A549 (cell line): ENCODE results near the gene CFC1.
"Not testable (repeated sequence)": the region's sequence is repeated elsewhere in the genome, so short reads cannot be mapped to it uniquely, and the experiment has no call there.

Source experiments
- CBX2 ChIP-seq: fragments of 200-600 bp; sonication (generic); IDR thresholded peaks from 2 replicates; pipeline ENCODE4 v1.6.1; 2016; ENCODE audit warnings: low read depth, mild to moderate bottlenecking, borderline replicate concordance
- CHD2 ChIP-seq: fragments of 150-350 bp; IDR thresholded peaks from 2 replicates; pipeline ENCODE4 v1.6.1; 2014; ENCODE audit warnings: low read length; ENCODE audit not compliant: partially characterized antibody
- HDAC2 ChIP-seq: fragments of 200-600 bp; sonication (generic); IDR thresholded peaks from 2 replicates; pipeline ENCODE4 v1.6.1; 2016
- JUN ChIP-seq, 2 experiments: fragments of >200 bp; sonication (Bioruptor Twin); formaldehyde crosslinking; IDR thresholded peaks; 2 replicates in 1 of 2; 3 replicates in 1 of 2; pipeline ENCODE4 v1.6.1; 2016 to 2017
- MAZ ChIP-seq: fragments of 150-350 bp; IDR thresholded peaks from 2 replicates; pipeline ENCODE4 v1.6.1; 2014; ENCODE audit warnings: antibody characterized with exemption, low read depth, low read length, borderline replicate concordance
- POLR2A ChIP-seq: IDR thresholded peaks from 2 replicates; pipeline ENCODE4 v1.6.1; 2012; ENCODE audit warnings: mild to moderate bottlenecking, low read length
- RAD21 ChIP-seq, 2 experiments: fragments of >200 bp in 1 of 2; sonication (Bioruptor Twin) in 1 of 2; formaldehyde crosslinking in 1 of 2; IDR thresholded peaks in 1 of 2; conservative IDR thresholded peaks in 1 of 2; 2 replicates in 1 of 2; 3 replicates in 1 of 2; pipeline ENCODE4 v1.6.1; 2012 to 2018; ENCODE audit warnings: inconsistent platforms in 1 of 2
- SMC3 ChIP-seq: fragments of >200 bp; sonication (Bioruptor Twin); formaldehyde crosslinking; IDR thresholded peaks from 3 replicates; pipeline ENCODE4 v1.6.1; 2018; ENCODE audit warnings: inconsistent platforms
- TF ChIP-seq, protein P1 (sequence below): fragments of 200-600 bp; sonication (generic); IDR thresholded peaks from 2 replicates; pipeline ENCODE4 v1.6.1; 2016; ENCODE audit warnings: antibody characterized with exemption, mild to moderate bottlenecking, moderate library complexity
- TF ChIP-seq, protein P2 (sequence below): fragments of >200 bp; sonication (Bioruptor Twin); formaldehyde crosslinking; IDR thresholded peaks from 3 replicates; pipeline ENCODE4 v1.5.1; 2016
- TF ChIP-seq, protein P3 (sequence below): fragments of 150-350 bp; IDR thresholded peaks from 2 replicates; pipeline ENCODE4 v1.6.1; 2014; ENCODE audit warnings: low read depth, mild to moderate bottlenecking, low read length
- TF ChIP-seq, protein P4 (sequence below): fragments of 450-650 bp; IDR thresholded peaks from 2 replicates; pipeline ENCODE4 v1.6.1; 2014; ENCODE audit warnings: antibody characterized with exemption
- TF ChIP-seq, protein P5 (sequence below): IDR thresholded peaks from 2 replicates; pipeline ENCODE4 v1.6.1; 2012
- TF ChIP-seq, protein P6 (sequence below): fragments of 250-450 bp; sonication (Bioruptor Pico); IDR thresholded peaks from 2 replicates; pipeline ENCODE4 v1.5.0; 2020; ENCODE audit warnings: low read depth, mild to moderate bottlenecking, moderate library complexity

DNA sequence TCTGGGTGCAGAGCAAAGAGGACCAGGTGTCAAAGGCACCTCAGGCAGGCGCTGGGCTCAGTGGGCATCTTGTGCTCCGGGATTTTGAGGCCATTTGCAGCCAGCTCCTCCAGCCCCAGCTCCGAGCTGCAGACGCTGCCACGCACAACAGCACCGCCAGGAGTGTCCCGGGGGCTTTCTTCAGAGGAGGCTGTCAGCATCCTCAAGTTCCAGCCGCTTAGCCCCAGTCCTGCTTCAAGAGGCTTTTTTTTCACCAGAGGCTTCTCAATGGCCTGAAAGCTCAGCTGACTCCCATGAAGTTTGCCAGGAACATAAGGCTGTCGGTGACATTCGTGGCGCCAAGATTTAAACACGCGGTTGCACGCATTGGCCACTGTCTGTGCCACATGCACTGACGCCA, 11.1 kb upstream of the CFC1 start:
- TF ChIP-seq, protein P1, sequence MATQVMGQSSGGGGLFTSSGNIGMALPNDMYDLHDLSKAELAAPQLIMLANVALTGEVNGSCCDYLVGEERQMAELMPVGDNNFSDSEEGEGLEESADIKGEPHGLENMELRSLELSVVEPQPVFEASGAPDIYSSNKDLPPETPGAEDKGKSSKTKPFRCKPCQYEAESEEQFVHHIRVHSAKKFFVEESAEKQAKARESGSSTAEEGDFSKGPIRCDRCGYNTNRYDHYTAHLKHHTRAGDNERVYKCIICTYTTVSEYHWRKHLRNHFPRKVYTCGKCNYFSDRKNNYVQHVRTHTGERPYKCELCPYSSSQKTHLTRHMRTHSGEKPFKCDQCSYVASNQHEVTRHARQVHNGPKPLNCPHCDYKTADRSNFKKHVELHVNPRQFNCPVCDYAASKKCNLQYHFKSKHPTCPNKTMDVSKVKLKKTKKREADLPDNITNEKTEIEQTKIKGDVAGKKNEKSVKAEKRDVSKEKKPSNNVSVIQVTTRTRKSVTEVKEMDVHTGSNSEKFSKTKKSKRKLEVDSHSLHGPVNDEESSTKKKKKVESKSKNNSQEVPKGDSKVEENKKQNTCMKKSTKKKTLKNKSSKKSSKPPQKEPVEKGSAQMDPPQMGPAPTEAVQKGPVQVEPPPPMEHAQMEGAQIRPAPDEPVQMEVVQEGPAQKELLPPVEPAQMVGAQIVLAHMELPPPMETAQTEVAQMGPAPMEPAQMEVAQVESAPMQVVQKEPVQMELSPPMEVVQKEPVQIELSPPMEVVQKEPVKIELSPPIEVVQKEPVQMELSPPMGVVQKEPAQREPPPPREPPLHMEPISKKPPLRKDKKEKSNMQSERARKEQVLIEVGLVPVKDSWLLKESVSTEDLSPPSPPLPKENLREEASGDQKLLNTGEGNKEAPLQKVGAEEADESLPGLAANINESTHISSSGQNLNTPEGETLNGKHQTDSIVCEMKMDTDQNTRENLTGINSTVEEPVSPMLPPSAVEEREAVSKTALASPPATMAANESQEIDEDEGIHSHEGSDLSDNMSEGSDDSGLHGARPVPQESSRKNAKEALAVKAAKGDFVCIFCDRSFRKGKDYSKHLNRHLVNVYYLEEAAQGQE: not testable (repeated sequence)
- TF ChIP-seq, protein P2, sequence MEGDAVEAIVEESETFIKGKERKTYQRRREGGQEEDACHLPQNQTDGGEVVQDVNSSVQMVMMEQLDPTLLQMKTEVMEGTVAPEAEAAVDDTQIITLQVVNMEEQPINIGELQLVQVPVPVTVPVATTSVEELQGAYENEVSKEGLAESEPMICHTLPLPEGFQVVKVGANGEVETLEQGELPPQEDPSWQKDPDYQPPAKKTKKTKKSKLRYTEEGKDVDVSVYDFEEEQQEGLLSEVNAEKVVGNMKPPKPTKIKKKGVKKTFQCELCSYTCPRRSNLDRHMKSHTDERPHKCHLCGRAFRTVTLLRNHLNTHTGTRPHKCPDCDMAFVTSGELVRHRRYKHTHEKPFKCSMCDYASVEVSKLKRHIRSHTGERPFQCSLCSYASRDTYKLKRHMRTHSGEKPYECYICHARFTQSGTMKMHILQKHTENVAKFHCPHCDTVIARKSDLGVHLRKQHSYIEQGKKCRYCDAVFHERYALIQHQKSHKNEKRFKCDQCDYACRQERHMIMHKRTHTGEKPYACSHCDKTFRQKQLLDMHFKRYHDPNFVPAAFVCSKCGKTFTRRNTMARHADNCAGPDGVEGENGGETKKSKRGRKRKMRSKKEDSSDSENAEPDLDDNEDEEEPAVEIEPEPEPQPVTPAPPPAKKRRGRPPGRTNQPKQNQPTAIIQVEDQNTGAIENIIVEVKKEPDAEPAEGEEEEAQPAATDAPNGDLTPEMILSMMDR: not testable (repeated sequence)
- TF ChIP-seq CBX2; RAD21 (conservative IDR thresholded peaks at IDR 0.05 in 1 of 2, IDR thresholded peaks at IDR 0.05 in 1 of 2); JUN (IDR thresholded peaks at IDR 0.05); CHD2; POLR2A; MAZ; SMC3; HDAC2: not testable (repeated sequence)
- TF ChIP-seq, protein P3, sequence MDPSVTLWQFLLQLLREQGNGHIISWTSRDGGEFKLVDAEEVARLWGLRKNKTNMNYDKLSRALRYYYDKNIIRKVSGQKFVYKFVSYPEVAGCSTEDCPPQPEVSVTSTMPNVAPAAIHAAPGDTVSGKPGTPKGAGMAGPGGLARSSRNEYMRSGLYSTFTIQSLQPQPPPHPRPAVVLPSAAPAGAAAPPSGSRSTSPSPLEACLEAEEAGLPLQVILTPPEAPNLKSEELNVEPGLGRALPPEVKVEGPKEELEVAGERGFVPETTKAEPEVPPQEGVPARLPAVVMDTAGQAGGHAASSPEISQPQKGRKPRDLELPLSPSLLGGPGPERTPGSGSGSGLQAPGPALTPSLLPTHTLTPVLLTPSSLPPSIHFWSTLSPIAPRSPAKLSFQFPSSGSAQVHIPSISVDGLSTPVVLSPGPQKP: not testable (repeated sequence)
- TF ChIP-seq, protein P4, sequence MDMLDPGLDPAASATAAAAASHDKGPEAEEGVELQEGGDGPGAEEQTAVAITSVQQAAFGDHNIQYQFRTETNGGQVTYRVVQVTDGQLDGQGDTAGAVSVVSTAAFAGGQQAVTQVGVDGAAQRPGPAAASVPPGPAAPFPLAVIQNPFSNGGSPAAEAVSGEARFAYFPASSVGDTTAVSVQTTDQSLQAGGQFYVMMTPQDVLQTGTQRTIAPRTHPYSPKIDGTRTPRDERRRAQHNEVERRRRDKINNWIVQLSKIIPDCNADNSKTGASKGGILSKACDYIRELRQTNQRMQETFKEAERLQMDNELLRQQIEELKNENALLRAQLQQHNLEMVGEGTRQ: not testable (repeated sequence)
- TF ChIP-seq, protein P5, sequence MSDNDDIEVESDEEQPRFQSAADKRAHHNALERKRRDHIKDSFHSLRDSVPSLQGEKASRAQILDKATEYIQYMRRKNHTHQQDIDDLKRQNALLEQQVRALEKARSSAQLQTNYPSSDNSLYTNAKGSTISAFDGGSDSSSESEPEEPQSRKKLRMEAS: not testable (repeated sequence)
- TF ChIP-seq, protein P6, sequence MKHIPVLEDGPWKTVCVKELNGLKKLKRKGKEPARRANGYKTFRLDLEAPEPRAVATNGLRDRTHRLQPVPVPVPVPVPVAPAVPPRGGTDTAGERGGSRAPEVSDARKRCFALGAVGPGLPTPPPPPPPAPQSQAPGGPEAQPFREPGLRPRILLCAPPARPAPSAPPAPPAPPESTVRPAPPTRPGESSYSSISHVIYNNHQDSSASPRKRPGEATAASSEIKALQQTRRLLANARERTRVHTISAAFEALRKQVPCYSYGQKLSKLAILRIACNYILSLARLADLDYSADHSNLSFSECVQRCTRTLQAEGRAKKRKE (CRISPR knock-in tag): not testable (repeated sequence)
